WTC11 (cell line): ENCODE data around the gene ZNF14. TPM values are rescaled to one million over a fixed set of nuclear protein-coding genes. Genes with fewer than 3 reads are reported as not detected.

ENCODE experiments used
- ATAC-seq: fragments of 200-7000 bp; cut with Tn5 transposase; 2 replicates; pipeline ENCODE4 v1.10.0; 2021; ENCODE audit warnings: mild to moderate bottlenecking, moderate library complexity
- CTCF ChIA-PET: fragments of 300-600 bp; sonication (Branson Sonifier 250); formaldehyde crosslinking; loops from one replicate; lab custom pipeline; 2021; ENCODE audit warnings: antibody characterized with exemption; lab: Charles Lee
- POLR2A ChIA-PET: fragments of 350-600 bp; sonication (Branson Sonifier 250); formaldehyde crosslinking; loops from one replicate; lab custom pipeline; 2021; ENCODE audit warnings: antibody characterized with exemption; lab: Charles Lee
- DNase-seq: peaks from one replicate; pipeline ENCODE4 v3.0.0; 2021; ENCODE audit warnings: low spot score
- H3K27ac Mint-ChIP-seq: 2 replicates; pipeline ENCODE4 v1.8.0; 2021; ENCODE audit warnings: mixed read lengths
- H3K27me3 Mint-ChIP-seq: 2 replicates; pipeline ENCODE4 v1.8.0; 2021; ENCODE audit warnings: low read depth, mild to moderate bottlenecking, moderate library complexity, mixed read lengths
- H3K36me3 Mint-ChIP-seq: 2 replicates; pipeline ENCODE4 v1.8.0; 2021; ENCODE audit warnings: mixed read lengths
- H3K4me1 Mint-ChIP-seq: 2 replicates; pipeline ENCODE4 v1.8.0; 2022; ENCODE audit warnings: mixed read lengths
- H3K4me3 Mint-ChIP-seq: 2 replicates; pipeline ENCODE4 v1.8.0; 2021; ENCODE audit warnings: mild to moderate bottlenecking, moderate library complexity, mixed read lengths
- H3K9me3 Mint-ChIP-seq: 2 replicates; pipeline ENCODE4 v1.8.0; 2021; ENCODE audit warnings: mixed read lengths
- ARID4B ChIP-seq: sonication (generic); formaldehyde crosslinking; IDR thresholded peaks from 2 replicates; pipeline ENCODE4 v1.8.0; 2023; ENCODE audit warnings: missing genetic modification reagents, mild to moderate bottlenecking, borderline replicate concordance
- ATF3 ChIP-seq: sonication (generic); formaldehyde crosslinking; conservative IDR thresholded peaks from 2 replicates; pipeline ENCODE4 v1.8.1; 2022; ENCODE audit warnings: mild to moderate bottlenecking, missing genetic modification reagents
- ATF6 ChIP-seq: sonication (generic); formaldehyde crosslinking; IDR thresholded peaks from 2 replicates; pipeline ENCODE4 v1.8.1; 2023; ENCODE audit warnings: mild to moderate bottlenecking, missing genetic modification reagents
- CREB1 ChIP-seq: sonication (generic); formaldehyde crosslinking; IDR thresholded peaks from 2 replicates; pipeline ENCODE4 v1.8.0; 2023; ENCODE audit warnings: mild to moderate bottlenecking, missing genetic modification reagents
- CTCF ChIP-seq: fragments of 200-600 bp; IDR thresholded peaks from 2 replicates; pipeline ENCODE4 v1.8.0; 2022; ENCODE audit warnings: antibody characterized with exemption
- ELF4 ChIP-seq: sonication (generic); formaldehyde crosslinking; IDR thresholded peaks from 2 replicates; pipeline ENCODE4 v1.8.1; 2022; ENCODE audit warnings: low read depth, mild to moderate bottlenecking, moderate library complexity, missing genetic modification reagents
- EMX1 ChIP-seq: fragments of 250-450 bp; sonication (Bioruptor Pico); IDR thresholded peaks from 2 replicates; pipeline ENCODE4 v1.8.0; 2021; ENCODE audit warnings: mild to moderate bottlenecking
- FOXJ3 ChIP-seq: sonication (generic); formaldehyde crosslinking; IDR thresholded peaks from 2 replicates; pipeline ENCODE4 v1.9.0; 2021; ENCODE audit warnings: missing genetic modification reagents, mild to moderate bottlenecking, borderline replicate concordance
- GRHL2 ChIP-seq: fragments of 250-450 bp; sonication (Bioruptor Pico); IDR thresholded peaks from 2 replicates; pipeline ENCODE4 v1.8.0; 2022; ENCODE audit warnings: mild to moderate bottlenecking, moderate library complexity; ENCODE audit not compliant: insufficient replicate concordance, severe bottlenecking
- MXD4 ChIP-seq: fragments of 250-450 bp; sonication (Bioruptor Pico); IDR thresholded peaks from 2 replicates; pipeline ENCODE4 v1.8.0; 2021; ENCODE audit warnings: mild to moderate bottlenecking, moderate library complexity, borderline replicate concordance
- NR1H2 ChIP-seq: sonication (generic); formaldehyde crosslinking; IDR thresholded peaks from 2 replicates; pipeline ENCODE4 v1.9.0; 2021; ENCODE audit warnings: mild to moderate bottlenecking, moderate library complexity, missing genetic modification reagents
- NR3C1 ChIP-seq: sonication (generic); formaldehyde crosslinking; conservative IDR thresholded peaks from 2 replicates; pipeline ENCODE4 v1.8.1; 2023; ENCODE audit warnings: low read depth, mild to moderate bottlenecking, missing genetic modification reagents
- OVOL2 ChIP-seq: fragments of 250-450 bp; sonication (Bioruptor Pico); IDR thresholded peaks from 2 replicates; pipeline ENCODE4 v1.9.0; 2021; ENCODE audit warnings: mild to moderate bottlenecking, borderline replicate concordance
- ZNF219 ChIP-seq: sonication (generic); formaldehyde crosslinking; IDR thresholded peaks from 2 replicates; pipeline ENCODE4 v1.8.0; 2023; ENCODE audit warnings: missing genetic modification reagents, mild to moderate bottlenecking, borderline replicate concordance
- ZNF263 ChIP-seq: sonication (generic); formaldehyde crosslinking; IDR thresholded peaks from 2 replicates; pipeline ENCODE4 v1.8.1; 2022; ENCODE audit warnings: low read depth, mild to moderate bottlenecking, moderate library complexity, missing genetic modification reagents
- ZNF317 ChIP-seq: sonication (generic); formaldehyde crosslinking; IDR thresholded peaks from 2 replicates; pipeline ENCODE4 v1.8.1; 2023; ENCODE audit warnings: low read depth, mild to moderate bottlenecking, moderate library complexity, missing genetic modification reagents, borderline replicate concordance
- ZNF671 ChIP-seq: fragments of 250-450 bp; sonication (Bioruptor Pico); IDR thresholded peaks from 2 replicates; pipeline ENCODE4 v1.8.0; 2021; ENCODE audit warnings: mild to moderate bottlenecking
- total RNA-seq: library from RNA; stranded (reverse); gene quantifications from 3 replicates; pipeline ENCODE4 v1.2.3, GENCODE V29; 2021
- TF ChIP-seq, protein P1 (sequence below): sonication (generic); formaldehyde crosslinking; IDR thresholded peaks from 2 replicates; pipeline ENCODE4 v1.8.1; 2023; ENCODE audit warnings: mild to moderate bottlenecking, missing genetic modification reagents, borderline replicate concordance

Gene ZNF14
- total RNA-seq, 1 experiment from 2014 or later: 5.7 TPM

- no peaks in the 10 kb centered on the region for H3K27me3 Mint-ChIP-seq
- H3K4me3 Mint-ChIP-seq: peak overlapping the region; percentile 98
- CTCF ChIA-PET: interaction anchor here (0.5 kb wide), 1 partner anchor 39 kb away, joined by 3 read pairs; no protein-coding TSS in a partner anchor
- TF ChIP-seq ATF3 (CRISPR knock-in tag) (no peak), ELF4 (no peak), NR1H2 (CRISPR knock-in tag) (no peak), ARID4B (CRISPR knock-in tag) (no peak), CREB1 (no peak), ATF6 (CRISPR knock-in tag) (no peak), GRHL2 (CRISPR knock-in tag) (no peak), EMX1 (CRISPR knock-in tag) (no peak), ZNF671 (CRISPR knock-in tag) (no peak)
- no peaks in the 10 kb centered on the region for H3K9me3 Mint-ChIP-seq
- DNase-seq (no peak), ATAC-seq (no peak)
- H3K27ac Mint-ChIP-seq: peak overlapping the region; percentile 46; the same call in 1 of the 2 replicates
- peaks cover 19% of the 10 kb centered on the region for H3K4me1 Mint-ChIP-seq
- POLR2A ChIA-PET: no interaction called here
- peaks cover 15% of the 10 kb centered on the region for H3K36me3 Mint-ChIP-seq
Observed at GRCh38 chr19:19778666-19779065, 45.8 kb upstream of the ZNF14 start.

- DNase-seq (no peak), ATAC-seq (no peak)
- TF ChIP-seq ZNF219 (CRISPR knock-in tag): no peak
- TF ChIP-seq NR3C1: no peak
- no peak for TF ChIP-seq OVOL2
- TF ChIP-seq ZNF263 (CRISPR knock-in tag): no peak
- TF ChIP-seq MXD4 (CRISPR knock-in tag): no peak
- TF ChIP-seq FOXJ3 (CRISPR knock-in tag): no peak
- TF ChIP-seq, protein P1, sequence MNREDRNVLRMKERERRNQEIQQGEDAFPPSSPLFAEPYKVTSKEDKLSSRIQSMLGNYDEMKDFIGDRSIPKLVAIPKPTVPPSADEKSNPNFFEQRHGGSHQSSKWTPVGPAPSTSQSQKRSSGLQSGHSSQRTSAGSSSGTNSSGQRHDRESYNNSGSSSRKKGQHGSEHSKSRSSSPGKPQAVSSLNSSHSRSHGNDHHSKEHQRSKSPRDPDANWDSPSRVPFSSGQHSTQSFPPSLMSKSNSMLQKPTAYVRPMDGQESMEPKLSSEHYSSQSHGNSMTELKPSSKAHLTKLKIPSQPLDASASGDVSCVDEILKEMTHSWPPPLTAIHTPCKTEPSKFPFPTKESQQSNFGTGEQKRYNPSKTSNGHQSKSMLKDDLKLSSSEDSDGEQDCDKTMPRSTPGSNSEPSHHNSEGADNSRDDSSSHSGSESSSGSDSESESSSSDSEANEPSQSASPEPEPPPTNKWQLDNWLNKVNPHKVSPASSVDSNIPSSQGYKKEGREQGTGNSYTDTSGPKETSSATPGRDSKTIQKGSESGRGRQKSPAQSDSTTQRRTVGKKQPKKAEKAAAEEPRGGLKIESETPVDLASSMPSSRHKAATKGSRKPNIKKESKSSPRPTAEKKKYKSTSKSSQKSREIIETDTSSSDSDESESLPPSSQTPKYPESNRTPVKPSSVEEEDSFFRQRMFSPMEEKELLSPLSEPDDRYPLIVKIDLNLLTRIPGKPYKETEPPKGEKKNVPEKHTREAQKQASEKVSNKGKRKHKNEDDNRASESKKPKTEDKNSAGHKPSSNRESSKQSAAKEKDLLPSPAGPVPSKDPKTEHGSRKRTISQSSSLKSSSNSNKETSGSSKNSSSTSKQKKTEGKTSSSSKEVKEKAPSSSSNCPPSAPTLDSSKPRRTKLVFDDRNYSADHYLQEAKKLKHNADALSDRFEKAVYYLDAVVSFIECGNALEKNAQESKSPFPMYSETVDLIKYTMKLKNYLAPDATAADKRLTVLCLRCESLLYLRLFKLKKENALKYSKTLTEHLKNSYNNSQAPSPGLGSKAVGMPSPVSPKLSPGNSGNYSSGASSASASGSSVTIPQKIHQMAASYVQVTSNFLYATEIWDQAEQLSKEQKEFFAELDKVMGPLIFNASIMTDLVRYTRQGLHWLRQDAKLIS: no peak
- TF ChIP-seq ZNF317 (CRISPR knock-in tag): no peak
- TF ChIP-seq CTCF: no peak
- no peaks in the 10 kb centered on the region for H3K27me3 Mint-ChIP-seq
- ChIA-PET CTCF (interaction anchor here (0.6 kb wide), 1 partner anchor 45 kb away, joined by 3 read pairs; the partner anchor contains the start of gene ZNF14), POLR2A (interaction anchor here (2.5 kb wide), 1 partner anchor 123 kb away, joined by 17 read pairs; the partner anchor contains the start of gene ZNF93)
- peaks cover 15% of the 10 kb centered on the region for H3K36me3 Mint-ChIP-seq
- H3K27ac Mint-ChIP-seq: no peak overlapping the region
- no peaks in the 10 kb centered on the region for H3K9me3 Mint-ChIP-seq
- peak overlapping the region; percentile 98 for H3K4me3 Mint-ChIP-seq
- H3K4me1 Mint-ChIP-seq: peaks cover 19% of the 10 kb centered on the region
Observed at GRCh38 chr19:19777692-19778091, 44.8 kb upstream of the ZNF14 start.
